Measurements from ENCODE around the gene SNX27.

GRCh38 chr1:151705146-151705545, 93.3 kb downstream of the SNX27 start:
- TF ChIP-seq CTCF (IDR thresholded peaks at IDR 0.05 in 4 of 5, conservative IDR thresholded peaks at IDR 0.05 in 1 of 5) (no peak), POLR2A (IDR thresholded peaks at IDR 0.05) (no peak)

Data from gastrocnemius medialis (tissue), 4 donors.